NCI-H226 (cell line): Measurements from ENCODE around the gene ALDH7A1.
A peak's percentile ranks its signal among the peaks of the same experiment; 100 is the strongest.

ENCODE experiments used
- DNase-seq: peaks from one replicate; pipeline ENCODE4 v3.0.0-alpha.2; 2015

Gene ALDH7A1

GRCh38 chr5:126527892-126528291 is 67.1 kb downstream of the ALDH7A1 start:
- DNase-seq, result peak; percentile 39

- no peak for DNase-seq
These were observed 67.9 kb downstream of the ALDH7A1 start for GRCh38 chr5:126527158-126527557.

- DNase-seq, result no peak
These were observed 68.5 kb downstream of the ALDH7A1 start for GRCh38 chr5:126526493-126526892.

- no peak for DNase-seq
These were observed 69.3 kb downstream of the ALDH7A1 start for GRCh38 chr5:126525630-126526245.

GRCh38 chr5:126523818-126524510 is 71.1 kb downstream of the ALDH7A1 start:
- DNase-seq, result no peak

- DNase-seq, result no peak
These were observed 73.9 kb downstream of the ALDH7A1 start for GRCh38 chr5:126521130-126521529.

GRCh38 chr5:126520593-126520953 is 74.4 kb downstream of the ALDH7A1 start:
- DNase-seq, result no peak

GRCh38 chr5:126519637-126520592 is 75.1 kb downstream of the ALDH7A1 start:
- DNase-seq, result no peak

GRCh38 chr5:126519223-126519622 is 75.8 kb downstream of the ALDH7A1 start:
- DNase-seq, result peak; percentile 69

- no peak for DNase-seq
These were observed 78.2 kb downstream of the ALDH7A1 start for GRCh38 chr5:126516852-126517251.

GRCh38 chr5:126516133-126516532 is 78.9 kb downstream of the ALDH7A1 start:
- DNase-seq, result peak; percentile 18

GRCh38 chr5:126515337-126515736 is 79.7 kb downstream of the ALDH7A1 start:
- no peak for DNase-seq

GRCh38 chr5:126514558-126515141 is 80.4 kb downstream of the ALDH7A1 start:
- no peak for DNase-seq

- DNase-seq, result peak; percentile 37
These were observed 80.9 kb downstream of the ALDH7A1 start for GRCh38 chr5:126514131-126514557.

GRCh38 chr5:126513703-126514102 is 81.3 kb downstream of the ALDH7A1 start:
- DNase-seq, result no peak

GRCh38 chr5:126513302-126513701 is 81.7 kb downstream of the ALDH7A1 start:
- no peak for DNase-seq

GRCh38 chr5:126512451-126512850 is 82.6 kb downstream of the ALDH7A1 start:
- no peak for DNase-seq

- no peak for DNase-seq
These were observed 83.1 kb downstream of the ALDH7A1 start for GRCh38 chr5:126511961-126512360.

- no peak for DNase-seq
These were observed 85.7 kb downstream of the ALDH7A1 start for GRCh38 chr5:126509339-126509738.

- DNase-seq, result no peak
These were observed 86.1 kb downstream of the ALDH7A1 start for GRCh38 chr5:126508962-126509279.

- no peak for DNase-seq
These were observed 86.6 kb downstream of the ALDH7A1 start for GRCh38 chr5:126508251-126508961.

- no peak for DNase-seq
These were observed 88.9 kb downstream of the ALDH7A1 start for GRCh38 chr5:126506079-126506478.
